HG02763 (cell line): ENCODE results near the gene GNB5.
"Not testable (repeated sequence)": the region's sequence is repeated elsewhere in the genome, so short reads cannot be mapped to it uniquely, and the experiment has no call there.

Source experiments
- ATAC-seq: cut with Tn5 transposase; IDR thresholded peaks from one replicate; pipeline ENCODE4 v1.9.1; 2021; ENCODE audit warnings: mild to moderate bottlenecking, moderate library complexity; ENCODE audit not compliant: unreplicated experiment

GNB5 gene

DNA sequence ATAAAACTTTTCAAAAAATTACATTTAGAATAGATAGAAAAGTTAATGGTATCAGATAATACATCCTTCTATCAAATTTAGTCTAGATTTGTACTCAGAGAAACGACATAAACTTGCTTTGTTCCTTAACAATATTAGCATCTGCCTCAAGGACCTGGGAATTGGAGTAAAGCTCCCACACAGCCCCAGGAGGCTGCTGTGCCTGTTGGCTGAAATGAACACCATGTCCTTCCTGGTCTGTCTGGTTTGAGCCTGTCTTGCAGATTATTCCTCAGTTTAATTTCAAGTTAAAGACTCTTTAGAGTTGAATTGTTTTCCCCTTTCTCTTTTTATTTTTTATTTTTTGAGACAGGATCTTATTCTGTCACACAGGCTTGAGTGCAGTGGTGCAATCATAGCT lies 19.4 kb downstream of the GNB5 start:
- ATAC-seq, result no peak

GRCh38 chr15:52171386-52171785 lies 19.8 kb downstream of the GNB5 start:
- ATAC-seq, result no peak

DNA sequence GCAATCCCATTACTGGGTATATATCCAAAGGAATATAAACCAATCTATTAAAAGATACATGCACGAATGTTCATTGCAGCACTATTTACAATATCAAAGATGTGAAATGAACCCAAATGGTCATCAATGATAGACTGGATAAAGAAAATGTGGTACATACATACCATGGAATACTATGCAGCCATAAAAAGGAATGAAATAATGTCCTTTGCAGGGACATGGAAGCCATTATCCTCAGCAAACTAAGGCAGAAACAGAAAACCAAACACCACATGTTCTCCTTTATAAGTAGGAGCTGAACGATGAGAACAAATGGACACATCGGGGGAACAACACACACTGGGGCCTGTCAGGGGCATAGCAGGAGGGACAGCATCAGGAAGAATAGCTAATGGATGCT lies 21.0 kb downstream of the GNB5 start:
- not testable (repeated sequence) for ATAC-seq

DNA sequence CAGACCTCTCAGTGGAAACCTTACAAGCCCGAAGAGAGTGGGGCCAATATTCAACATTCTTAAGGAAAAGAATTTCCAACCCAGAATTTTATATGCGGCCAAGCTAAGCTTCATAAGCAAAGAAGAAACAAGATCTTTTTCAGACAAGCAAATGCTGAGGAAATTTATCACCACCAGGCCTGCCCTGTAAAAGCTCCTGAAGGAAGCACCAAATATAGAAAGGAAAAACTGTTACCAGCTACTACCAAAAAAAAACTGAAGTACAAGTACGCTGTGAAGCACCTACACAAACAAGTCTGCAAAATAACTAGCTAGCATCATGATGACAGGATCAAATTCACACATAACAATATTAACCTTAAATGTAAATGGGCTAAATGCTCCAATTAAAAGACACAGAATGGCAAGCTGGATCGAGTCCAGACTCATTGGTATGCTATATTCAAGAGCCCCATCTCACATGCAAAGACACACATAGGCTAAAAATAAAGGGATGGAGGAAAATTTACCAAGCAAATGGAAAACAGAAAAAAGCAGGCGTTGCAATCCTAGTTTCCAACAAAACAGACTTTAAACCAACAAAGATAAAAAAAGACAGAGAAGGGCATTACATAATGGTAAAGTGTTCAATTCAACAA lies 25.6 kb downstream of the GNB5 start:
- ATAC-seq, result not testable (repeated sequence)

- ATAC-seq, result no peak
Measured at GRCh38 chr15:52164631-52165265, 26.4 kb downstream of the GNB5 start.

- ATAC-seq, result no peak
Measured at GRCh38 chr15:52163321-52164190, 27.6 kb downstream of the GNB5 start.

DNA sequence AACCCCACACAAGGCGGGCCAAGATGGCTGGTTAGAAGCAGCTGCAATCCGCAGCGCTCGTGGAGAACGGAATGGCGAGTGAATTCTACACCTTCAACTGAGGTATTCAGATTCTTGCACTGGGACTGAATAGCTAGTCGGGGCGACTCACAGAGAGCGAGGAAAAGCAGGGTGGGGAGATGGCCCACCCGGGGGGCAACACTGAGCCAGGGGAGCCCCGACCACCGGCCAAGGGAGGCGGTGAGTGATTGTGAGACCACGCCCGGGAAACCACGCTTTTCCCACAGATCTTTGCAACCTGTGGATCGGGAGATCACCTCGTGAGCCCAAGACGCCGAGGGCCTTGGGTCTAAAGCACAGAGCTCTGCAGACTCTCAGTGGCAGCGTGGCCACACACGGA lies 28.3 kb downstream of the GNB5 start:
- ATAC-seq, result no peak

DNA sequence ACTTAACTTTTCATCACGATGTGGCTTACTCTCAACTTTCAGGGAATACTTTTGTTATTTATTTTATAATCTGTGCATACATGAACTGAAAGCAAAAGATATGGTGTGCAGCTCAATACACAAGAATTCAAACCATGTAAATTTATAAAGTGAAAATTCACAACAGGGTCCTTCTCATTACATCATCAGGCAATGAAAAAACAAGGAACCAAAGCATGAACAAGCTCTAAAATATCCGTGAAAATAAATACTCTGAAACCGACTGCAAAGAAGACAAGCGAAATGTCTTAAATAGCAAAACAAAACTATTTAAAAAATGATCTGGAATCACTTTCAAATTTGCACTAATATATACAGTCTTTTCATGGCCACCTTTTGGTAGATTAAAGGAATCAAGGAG lies 28.9 kb downstream of the GNB5 start:
- no peak for ATAC-seq

- no peak for ATAC-seq
Measured at GRCh38 chr15:52161406-52161966, 29.7 kb downstream of the GNB5 start.

- ATAC-seq, result no peak
Measured at GRCh38 chr15:52159645-52160044, 31.5 kb downstream of the GNB5 start.

DNA sequence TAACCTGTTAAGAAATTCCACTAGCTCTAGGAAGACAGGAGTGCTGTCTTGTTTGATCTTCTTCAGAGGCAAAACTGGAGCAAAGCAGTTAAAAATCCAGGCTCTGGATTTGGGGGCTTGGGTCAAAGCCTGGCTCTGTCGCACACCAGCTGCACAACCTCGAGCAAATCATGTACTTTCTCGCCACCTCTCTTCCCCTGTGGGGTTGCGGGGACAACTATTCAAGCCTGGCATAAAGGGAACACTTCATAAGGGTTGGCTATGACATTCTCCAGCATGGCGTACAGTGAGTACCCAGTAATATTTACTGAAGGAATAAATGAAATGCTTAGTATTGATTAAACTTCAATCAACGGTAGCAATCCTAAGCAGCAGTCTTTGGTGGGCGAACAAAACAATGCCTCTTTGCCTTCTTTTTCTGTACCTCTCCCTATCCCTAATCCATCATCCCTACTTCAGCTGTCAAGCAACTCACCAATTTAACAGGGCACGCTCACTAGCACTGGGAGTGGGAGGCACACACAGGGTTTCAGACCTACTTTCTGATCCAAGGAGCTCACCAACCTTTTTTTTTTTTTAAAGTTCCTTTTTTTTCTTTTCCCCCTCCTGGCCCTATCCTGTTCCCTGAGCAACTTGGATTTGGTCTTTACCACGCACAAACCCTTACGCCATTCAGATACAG lies 33.0 kb downstream of the GNB5 start:
- no peak for ATAC-seq

- ATAC-seq, result no peak
Measured at GRCh38 chr15:52155878-52156277, 35.3 kb downstream of the GNB5 start.

GRCh38 chr15:52154896-52155865 lies 36.0 kb downstream of the GNB5 start:
- ATAC-seq, result no peak

DNA sequence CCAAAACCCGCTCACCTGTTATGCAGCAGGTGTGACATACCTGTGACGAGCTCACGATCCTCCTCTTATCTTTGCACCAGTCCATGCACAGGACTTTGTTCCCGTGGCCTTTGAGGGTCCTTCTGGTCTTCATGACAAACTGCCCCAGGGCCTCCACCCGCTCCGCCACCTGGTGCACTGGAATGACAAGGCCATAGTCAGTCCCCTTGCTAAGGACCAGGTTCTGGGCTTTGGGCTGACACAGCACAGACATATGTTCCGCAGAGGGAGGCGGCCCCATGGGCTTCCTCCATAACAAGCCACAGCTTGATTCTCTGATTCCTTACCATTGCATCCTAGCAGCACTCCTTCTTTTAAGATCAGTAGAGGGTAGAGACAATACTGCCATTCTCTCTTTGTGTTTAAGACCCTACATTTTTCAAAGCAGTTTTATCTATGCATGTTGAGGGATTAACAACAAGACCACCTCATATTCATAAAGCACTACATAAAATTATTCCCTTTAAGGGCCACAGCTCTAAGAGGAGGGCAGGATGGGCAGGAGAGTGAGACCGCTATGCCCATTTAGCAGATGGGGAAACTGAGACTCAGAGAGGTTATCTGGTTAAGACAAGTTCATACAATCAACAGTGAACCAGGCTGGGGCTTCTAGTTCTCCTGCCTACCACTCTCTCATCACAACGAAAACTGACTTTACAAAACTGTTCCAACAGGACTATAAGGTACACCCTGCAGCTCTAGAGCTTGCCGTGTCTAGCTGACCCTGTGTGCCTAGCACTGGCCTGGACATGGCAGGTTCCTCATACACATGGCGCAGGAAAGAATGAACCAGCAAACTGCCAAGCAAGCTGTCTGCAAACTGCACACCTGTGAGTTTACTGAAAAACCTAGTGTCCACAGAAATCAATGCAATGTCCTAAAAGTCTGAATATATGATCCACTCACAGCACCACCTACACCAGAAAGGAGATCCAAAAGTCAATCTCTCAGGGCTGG lies 37.0 kb downstream of the GNB5 start:
- no peak for ATAC-seq

- no peak for ATAC-seq
Measured at GRCh38 chr15:52151353-52151752, 39.8 kb downstream of the GNB5 start.

DNA sequence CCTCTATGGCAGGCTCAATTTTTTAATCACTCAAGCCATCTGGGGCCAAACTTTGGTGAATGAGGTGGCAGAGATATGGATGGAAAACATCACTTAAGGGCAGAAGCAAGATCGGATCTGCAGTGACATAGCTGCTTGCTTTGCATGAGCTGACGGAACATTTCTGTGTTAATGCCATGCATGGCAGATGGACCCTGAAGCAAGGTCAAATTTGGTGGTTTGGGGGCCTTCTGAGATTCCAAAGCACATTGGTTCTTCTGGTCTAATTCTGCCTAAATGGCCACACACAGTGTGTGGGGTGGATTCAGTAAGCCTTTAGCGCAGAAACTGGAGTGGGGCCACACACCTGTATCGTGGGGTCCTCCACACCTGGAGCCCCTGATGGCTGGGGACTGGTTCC lies 40.3 kb downstream of the GNB5 start:
- ATAC-seq, result no peak

GRCh38 chr15:52150043-52150825 lies 41.0 kb downstream of the GNB5 start:
- no peak for ATAC-seq

DNA sequence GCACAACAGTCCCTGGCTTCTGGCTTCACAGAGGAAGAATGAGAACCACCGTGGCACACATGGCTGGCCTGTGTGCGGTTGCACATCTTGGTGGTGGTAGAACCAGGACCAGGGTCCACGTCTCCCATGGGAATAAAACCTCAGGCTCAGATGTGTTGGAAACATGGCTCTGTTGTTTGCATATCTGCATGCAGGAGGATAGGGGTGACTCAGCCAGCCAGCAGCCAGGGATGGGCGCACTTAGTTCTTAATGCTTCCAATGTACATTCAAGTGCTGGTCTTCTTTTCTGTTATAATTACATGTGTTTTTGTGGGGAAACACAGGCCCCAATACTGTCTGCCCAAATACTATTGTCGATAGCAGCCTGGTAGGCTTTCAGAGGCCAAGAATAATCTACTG lies 42.8 kb downstream of the GNB5 start:
- ATAC-seq, result no peak
